ENCODE measurements around the gene STXBP6. TPM values are rescaled to one million over a fixed set of nuclear protein-coding genes. Genes with fewer than 3 reads are reported as not detected.

STXBP6 gene
- total RNA-seq, 4 donors from 2014 or later = 10.7 to 62.8 (median 55.9) TPM

DNA sequence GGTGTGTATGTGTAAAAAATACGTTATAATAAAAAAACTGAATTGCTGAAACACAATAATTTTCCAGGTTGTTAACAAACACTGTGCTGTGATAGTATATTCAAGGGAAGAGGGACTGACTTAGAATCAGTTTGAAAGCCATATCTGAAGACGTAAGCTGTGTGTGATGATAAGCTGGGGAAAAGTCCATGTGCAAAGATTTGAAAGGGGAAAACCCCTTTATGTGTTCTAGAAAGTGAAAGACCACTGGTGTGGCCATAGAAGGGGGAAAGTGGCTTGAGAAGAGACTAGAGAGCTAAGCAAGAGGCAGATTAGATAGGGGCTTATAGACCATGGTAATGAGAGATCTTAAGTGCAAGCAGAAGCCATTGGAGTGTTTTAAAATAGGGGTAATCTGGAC lies 220.1 kb downstream of the STXBP6 start:
- no peaks in the 10 kb centered on the region for H3K4me1 ChIP-seq
- no peaks in the 10 kb centered on the region for H3K9me3 ChIP-seq
- no peak overlapping the region for H3K4me3 ChIP-seq
- H3K36me3 ChIP-seq = no peaks in the 10 kb centered on the region
- DNase-seq = no peak
- TF ChIP-seq, protein P1, sequence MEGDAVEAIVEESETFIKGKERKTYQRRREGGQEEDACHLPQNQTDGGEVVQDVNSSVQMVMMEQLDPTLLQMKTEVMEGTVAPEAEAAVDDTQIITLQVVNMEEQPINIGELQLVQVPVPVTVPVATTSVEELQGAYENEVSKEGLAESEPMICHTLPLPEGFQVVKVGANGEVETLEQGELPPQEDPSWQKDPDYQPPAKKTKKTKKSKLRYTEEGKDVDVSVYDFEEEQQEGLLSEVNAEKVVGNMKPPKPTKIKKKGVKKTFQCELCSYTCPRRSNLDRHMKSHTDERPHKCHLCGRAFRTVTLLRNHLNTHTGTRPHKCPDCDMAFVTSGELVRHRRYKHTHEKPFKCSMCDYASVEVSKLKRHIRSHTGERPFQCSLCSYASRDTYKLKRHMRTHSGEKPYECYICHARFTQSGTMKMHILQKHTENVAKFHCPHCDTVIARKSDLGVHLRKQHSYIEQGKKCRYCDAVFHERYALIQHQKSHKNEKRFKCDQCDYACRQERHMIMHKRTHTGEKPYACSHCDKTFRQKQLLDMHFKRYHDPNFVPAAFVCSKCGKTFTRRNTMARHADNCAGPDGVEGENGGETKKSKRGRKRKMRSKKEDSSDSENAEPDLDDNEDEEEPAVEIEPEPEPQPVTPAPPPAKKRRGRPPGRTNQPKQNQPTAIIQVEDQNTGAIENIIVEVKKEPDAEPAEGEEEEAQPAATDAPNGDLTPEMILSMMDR (IDR thresholded peaks at IDR 0.05) = no peak
- no peak for TF ChIP-seq POLR2A (IDR thresholded peaks at IDR 0.05)
- no peak overlapping the region for H3K27ac ChIP-seq
- H3K27me3 ChIP-seq = no peaks in the 10 kb centered on the region

DNA sequence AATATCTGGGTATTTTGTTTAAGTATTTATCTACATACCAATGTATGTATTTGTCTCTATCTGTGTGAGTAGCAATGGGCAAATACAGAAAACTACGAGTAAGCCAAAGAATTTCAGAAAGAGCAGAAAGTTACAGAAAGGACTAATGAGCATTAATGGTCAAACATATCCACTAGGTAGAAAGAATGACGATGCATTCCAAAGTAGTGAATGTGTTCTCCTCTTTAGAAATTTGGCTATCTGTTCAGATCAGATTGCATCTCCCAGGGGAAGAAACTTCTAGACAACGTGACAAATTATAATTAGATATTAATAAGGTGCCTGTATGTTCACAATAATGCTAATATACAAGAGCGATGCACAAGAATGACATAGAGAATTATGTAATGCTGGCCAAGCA lies 221.5 kb downstream of the STXBP6 start:
- H3K27ac ChIP-seq = no peak overlapping the region
- no peaks in the 10 kb centered on the region for H3K36me3 ChIP-seq
- TF ChIP-seq, protein P1 (IDR thresholded peaks at IDR 0.05) = no peak
- no peak for TF ChIP-seq POLR2A (IDR thresholded peaks at IDR 0.05)
- no peaks in the 10 kb centered on the region for H3K27me3 ChIP-seq
- no peaks in the 10 kb centered on the region for H3K9me3 ChIP-seq
- no peak for DNase-seq
- H3K4me1 ChIP-seq = no peaks in the 10 kb centered on the region
- no peak overlapping the region for H3K4me3 ChIP-seq

DNA sequence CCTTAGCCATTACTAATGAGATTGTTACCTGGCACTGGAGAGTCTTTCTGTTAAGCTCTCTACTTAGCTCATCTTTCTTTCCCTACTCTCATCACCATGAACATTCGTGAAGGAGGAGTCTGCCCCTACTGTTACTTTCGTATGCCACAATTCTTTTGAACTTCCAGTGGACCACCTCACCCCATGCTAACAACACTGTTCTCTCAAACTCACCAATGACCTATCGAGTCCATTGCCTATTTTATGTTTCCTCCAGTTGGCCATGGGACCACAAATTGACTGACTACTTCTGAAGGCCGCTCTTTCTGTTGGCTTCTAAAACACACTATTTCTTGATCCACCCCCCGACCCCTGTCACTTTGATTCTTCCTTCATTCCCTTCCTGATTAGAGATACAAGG lies 223.6 kb downstream of the STXBP6 start:
- DNase-seq = no peak
- no peaks in the 10 kb centered on the region for H3K27me3 ChIP-seq
- H3K4me1 ChIP-seq = no peaks in the 10 kb centered on the region
- no peaks in the 10 kb centered on the region for H3K36me3 ChIP-seq
- no peak for TF ChIP-seq POLR2A (IDR thresholded peaks at IDR 0.05)
- TF ChIP-seq, protein P1 (IDR thresholded peaks at IDR 0.05) = no peak
- no peak overlapping the region for H3K4me3 ChIP-seq
- H3K9me3 ChIP-seq = no peaks in the 10 kb centered on the region
- H3K27ac ChIP-seq = no peak overlapping the region

GRCh38 chr14:24820616-24821015 lies 229.3 kb downstream of the STXBP6 start:
- Histone ChIP-seq H3K27me3 (no peaks in the 10 kb centered on the region), H3K4me1 (peaks cover 0 to 49% (median 2%) of the 10 kb centered on the region in 4 donors), H3K9me3 (no peaks in the 10 kb centered on the region), H3K36me3 (no peaks in the 10 kb centered on the region), H3K4me3 (no peak overlapping the region), H3K27ac (peak overlapping the region in 1 of 4 donors; percentile 25)
- DNase-seq = no peak
- TF ChIP-seq, protein P1 (IDR thresholded peaks at IDR 0.05) = no peak
- no peak for TF ChIP-seq POLR2A (IDR thresholded peaks at IDR 0.05)

DNA sequence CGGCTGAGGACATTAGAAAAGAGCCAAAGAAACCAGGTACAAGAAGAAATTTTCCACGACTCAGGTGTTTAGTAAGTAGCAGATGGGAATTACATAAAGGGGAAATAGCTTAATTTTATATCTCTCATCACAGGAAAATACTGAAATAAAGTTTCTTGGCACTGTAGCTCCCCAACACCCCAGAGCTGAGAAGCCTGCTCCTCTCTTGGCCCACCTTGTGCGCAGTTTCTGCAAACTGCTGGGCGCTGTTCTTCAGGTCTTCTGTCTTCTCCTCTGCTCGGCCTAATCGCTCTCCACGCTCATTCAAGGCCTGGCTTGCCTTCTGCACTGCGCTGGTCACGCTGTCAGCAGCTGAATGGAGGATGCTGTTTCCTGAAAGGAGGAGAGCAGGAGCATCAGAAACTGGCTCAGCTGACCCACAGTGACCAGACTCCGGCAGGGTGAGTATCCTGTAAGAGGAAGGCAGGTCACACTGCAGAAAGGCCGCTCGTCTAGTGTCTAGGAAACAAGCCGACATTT lies 231.1 kb downstream of the STXBP6 start:
- TF ChIP-seq, protein P1 (IDR thresholded peaks at IDR 0.05) = no peak
- TF ChIP-seq POLR2A (IDR thresholded peaks at IDR 0.05) = no peak
- no peak for DNase-seq
- H3K36me3 ChIP-seq = no peaks in the 10 kb centered on the region
- H3K4me1 ChIP-seq = peaks cover 0 to 63% (median 2%) of the 10 kb centered on the region in 4 donors
- no peaks in the 10 kb centered on the region for H3K27me3 ChIP-seq
- H3K4me3 ChIP-seq = no peak overlapping the region
- peak overlapping the region in 3 of 4 donors; percentile 53 to 88 (median 76) for H3K27ac ChIP-seq
- H3K9me3 ChIP-seq = no peaks in the 10 kb centered on the region
